ENCODE data around the gene ATP9B.

Gene ATP9B

DNA sequence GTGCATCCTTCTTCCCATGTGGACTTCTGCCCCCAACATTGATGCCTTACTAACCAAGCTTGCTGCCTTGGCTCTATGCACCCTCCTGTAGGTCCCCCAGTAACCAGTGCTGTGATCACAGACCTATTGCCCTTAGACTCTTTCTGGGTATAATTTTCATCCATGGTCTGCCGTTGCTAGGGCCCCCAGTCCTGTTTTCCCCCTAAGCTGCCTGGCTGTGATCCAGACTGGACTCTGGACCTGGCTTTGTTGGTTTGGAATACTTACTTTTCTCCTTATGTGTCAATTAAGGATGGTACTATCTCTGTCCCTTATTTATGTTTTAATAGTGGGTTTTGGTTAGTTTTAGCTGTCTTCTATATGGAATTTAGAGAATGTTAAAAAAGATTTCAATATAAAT, 26.0 kb downstream of the ATP9B start:
- TF ChIP-seq CTCF (IDR thresholded peaks at IDR 0.05; ENCODE audit: control insufficient read depth, extremely low read depth, insufficient read depth) = no peak
- DNase-seq (ENCODE audit: low read depth) = no peak
- H3K4me3 ChIP-seq (ENCODE audit: low read depth, low read length) = no peak overlapping the region

DNA sequence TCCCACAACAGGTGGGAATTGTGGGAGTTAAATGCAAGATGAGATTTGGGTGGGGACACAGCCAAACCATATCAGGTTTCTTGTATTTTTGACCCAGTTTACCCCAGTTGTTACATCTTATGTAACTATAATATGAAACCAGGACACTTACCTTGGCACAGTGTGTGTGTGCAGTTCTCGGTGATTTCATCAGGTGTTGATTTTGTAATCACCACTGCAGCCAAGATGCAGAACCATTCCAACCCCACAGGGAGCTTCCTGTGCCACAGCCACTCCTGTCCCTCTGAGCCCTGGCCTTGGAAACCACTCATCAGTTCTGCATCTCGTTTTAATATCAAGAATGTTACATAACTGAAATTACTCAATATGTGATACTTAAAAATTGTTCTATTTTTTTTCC, 31.8 kb downstream of the ATP9B start:
- H3K4me3 ChIP-seq (ENCODE audit: low read depth, low read length) = no peak overlapping the region
- no peak for DNase-seq (ENCODE audit: low read depth)
- TF ChIP-seq CTCF (IDR thresholded peaks at IDR 0.05; ENCODE audit: control insufficient read depth, extremely low read depth, insufficient read depth) = no peak

- no peak overlapping the region for H3K4me3 ChIP-seq (ENCODE audit: low read depth, low read length)
- no peak for DNase-seq (ENCODE audit: low read depth)
- no peak for TF ChIP-seq CTCF (IDR thresholded peaks at IDR 0.05; ENCODE audit: control insufficient read depth, extremely low read depth, insufficient read depth)
Measured at GRCh38 chr18:79102886-79103285, 33.7 kb downstream of the ATP9B start.

DNA sequence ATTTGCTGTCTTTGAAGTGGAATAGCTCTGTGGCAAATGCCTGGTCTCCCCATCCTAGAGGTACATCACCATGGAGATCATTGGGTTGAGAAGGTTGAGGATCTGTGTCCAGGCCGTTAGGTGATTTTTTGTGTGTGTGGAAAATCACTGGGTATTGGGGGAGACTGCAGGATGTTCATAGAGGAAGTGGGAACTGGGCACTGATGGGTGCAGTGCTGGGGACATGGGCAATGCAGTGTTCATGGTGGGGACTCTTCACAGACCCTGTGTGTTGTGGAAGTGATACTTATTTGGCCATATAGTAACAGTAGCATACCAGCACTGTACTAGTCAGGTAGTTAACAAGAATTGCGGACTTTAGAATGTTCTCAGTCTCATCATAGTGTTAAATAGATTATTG, 34.9 kb downstream of the ATP9B start:
- DNase-seq (ENCODE audit: low read depth) = no peak
- no peak for TF ChIP-seq CTCF (IDR thresholded peaks at IDR 0.05; ENCODE audit: control insufficient read depth, extremely low read depth, insufficient read depth)
- H3K4me3 ChIP-seq (ENCODE audit: low read depth, low read length) = no peak overlapping the region

- no peak for DNase-seq (ENCODE audit: low read depth)
- no peak for TF ChIP-seq CTCF (IDR thresholded peaks at IDR 0.05; ENCODE audit: control insufficient read depth, extremely low read depth, insufficient read depth)
- no peak overlapping the region for H3K4me3 ChIP-seq (ENCODE audit: low read depth, low read length)
Measured at GRCh38 chr18:79105455-79105854, 36.3 kb downstream of the ATP9B start.

GRCh38 chr18:79106084-79106483, 36.9 kb downstream of the ATP9B start:
- no peak for TF ChIP-seq CTCF (IDR thresholded peaks at IDR 0.05; ENCODE audit: control insufficient read depth, extremely low read depth, insufficient read depth)
- DNase-seq (ENCODE audit: low read depth) = no peak

DNA sequence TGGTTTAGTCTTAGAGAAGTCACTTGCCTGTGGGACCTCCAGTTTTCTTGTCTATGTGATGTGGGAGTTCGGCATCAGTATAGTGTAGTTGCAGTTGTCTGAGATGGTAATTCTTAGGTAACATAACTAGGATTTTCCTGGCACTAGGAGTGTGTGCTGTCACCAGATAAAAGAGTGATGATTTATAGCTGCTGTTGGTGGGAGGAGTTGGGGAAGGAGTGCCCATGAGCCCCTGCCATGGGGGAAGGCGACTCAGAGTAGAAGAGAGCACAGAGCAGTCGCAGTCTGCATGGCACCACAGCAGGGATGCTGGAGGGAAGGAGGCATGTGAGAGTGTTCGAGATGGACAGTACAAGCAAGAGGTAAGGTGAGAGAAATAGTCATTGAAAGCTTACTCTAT, 38.7 kb downstream of the ATP9B start:
- no peak overlapping the region for H3K4me3 ChIP-seq (ENCODE audit: low read depth, low read length)

More at GRCh38 chr18:79106084-79106483, 36.9 kb downstream of the ATP9B start:
- no peak overlapping the region for H3K4me3 ChIP-seq (ENCODE audit: low read depth, low read length)

More for the DNA sequence above, 38.7 kb downstream of the ATP9B start:
- no peak for DNase-seq (ENCODE audit: low read depth)
- no peak for TF ChIP-seq CTCF (IDR thresholded peaks at IDR 0.05; ENCODE audit: control insufficient read depth, extremely low read depth, insufficient read depth)

All from LNCaP clone FGC (cell line).